Tibial nerve (tissue), 3 donors: ENCODE results near the gene CLEC16A.

Experiments used
- CTCF ChIP-seq, 5 experiments: fragments of 200-600 bp in 3 of 5; fragments of 450-650 bp in 2 of 5; sonication (generic) in 3 of 5; IDR thresholded peaks; one replicate each; pipeline ENCODE4 v1.5.1; 2016 to 2019; ENCODE audit warnings: antibody characterized with exemption in 5 of 5, mild to moderate bottlenecking in 3 of 5, moderate library complexity in 2 of 5
- POLR2A ChIP-seq, 2 donors: fragments of 450-650 bp; IDR thresholded peaks; one replicate each; pipeline ENCODE4 v1.6.1; 2017; ENCODE audit warnings: antibody characterized with exemption in 2 of 2, mild to moderate bottlenecking in 2 of 2, moderate library complexity in 2 of 2

- TF ChIP-seq CTCF (IDR thresholded peaks at IDR 0.05) (no peak), POLR2A (IDR thresholded peaks at IDR 0.05) (no peak)
Measured at GRCh38 chr16:11207646-11208045, 263.3 kb downstream of the CLEC16A start.
